CD4-positive, alpha-beta T cell (primary cell): ENCODE measurements around the gene AKNA. TPM values are rescaled to one million over a fixed set of nuclear protein-coding genes. Genes with fewer than 3 reads are reported as not detected.

Experiments used
- ATAC-seq: fragments of 200-7000 bp; cut with Tn5 transposase; one replicate; pipeline ENCODE4 v1.10.0; 2022; ENCODE audit warnings: mild to moderate bottlenecking; ENCODE audit not compliant: poor library complexity
- CTCF ChIA-PET: fragments of 350-600 bp; sonication (Branson Sonifier 250); formaldehyde crosslinking; loops from one replicate; lab custom pipeline; 2021; ENCODE audit warnings: antibody characterized with exemption, inconsistent platforms; lab: Charles Lee
- POLR2A ChIA-PET: fragments of 350-600 bp; sonication (Branson Sonifier 250); formaldehyde crosslinking; loops from one replicate; lab custom pipeline; 2021; ENCODE audit warnings: antibody characterized with exemption, inconsistent platforms; lab: Charles Lee
- DNase-seq, 14 experiments: peaks; one replicate each; pipeline ENCODE4 v3.0.0-alpha.2; 2013 to 2020; ENCODE audit warnings: mixed read lengths in 2 of 14
- H3K27ac ChIP-seq, 2 donors: one replicate each; pipeline versions ENCODE4 v1.5.1 to v1.7.0; 2013; ENCODE audit warnings: low read length in 2 of 2, low read depth in 1 of 2, mild to moderate bottlenecking in 1 of 2
- H3K27me3 ChIP-seq, 2 experiments: 1 replicate in 1 of 2; 2 replicates in 1 of 2; pipeline versions ENCODE4 v1.6.1 to v1.7.0; 2013; ENCODE audit warnings: low read length in 2 of 2, control low read depth in 1 of 2, mild to moderate bottlenecking in 1 of 2, moderate library complexity in 1 of 2; ENCODE audit not compliant: insufficient read depth in 2 of 2, control insufficient read depth in 1 of 2
- H3K36me3 ChIP-seq: one replicate; pipeline ENCODE4 v1.6.1; 2013; ENCODE audit warnings: low read length, control low read depth; ENCODE audit not compliant: insufficient read depth
- H3K4me1 ChIP-seq: one replicate; pipeline ENCODE4 v1.6.1; 2013; ENCODE audit warnings: low read length, control low read depth; ENCODE audit not compliant: insufficient read depth
- H3K4me3 ChIP-seq: one replicate; pipeline ENCODE4 v1.5.1; 2013; ENCODE audit warnings: mild to moderate bottlenecking, low read length, moderate library complexity
- H3K9me3 ChIP-seq, 2 experiments: 1 replicate in 1 of 2; 2 replicates in 1 of 2; pipeline versions ENCODE4 v1.6.1 to v1.7.0; 2013; ENCODE audit warnings: low read length in 2 of 2, mild to moderate bottlenecking in 2 of 2, control low read depth in 1 of 2, moderate library complexity in 1 of 2; ENCODE audit not compliant: control insufficient read depth in 1 of 2, insufficient read depth in 1 of 2
- H3K27ac Mint-ChIP-seq: one replicate; pipeline ENCODE4 v1.8.0; 2020; ENCODE audit warnings: mixed read lengths
- H3K27me3 Mint-ChIP-seq: one replicate; pipeline ENCODE4 v1.8.0; 2021; ENCODE audit warnings: mixed read lengths
- H3K36me3 Mint-ChIP-seq: one replicate; pipeline ENCODE4 v1.8.0; 2021; ENCODE audit warnings: low read depth, mixed read lengths
- H3K4me1 Mint-ChIP-seq: one replicate; pipeline ENCODE4 v1.8.0; 2021; ENCODE audit warnings: low read depth, mixed read lengths
- H3K4me3 Mint-ChIP-seq: one replicate; pipeline ENCODE4 v1.8.0; 2020; ENCODE audit warnings: mild to moderate bottlenecking, mixed read lengths
- H3K9me3 Mint-ChIP-seq: one replicate; pipeline ENCODE4 v1.8.0; 2020; ENCODE audit warnings: mixed read lengths
- intact Hi-C, 2 experiments: fragments of 100-400 bp; cut with DNase I in 1 of 2; cut with micrococcal nuclease in 1 of 2; formaldehyde crosslinking; loops; one replicate each; pipeline versions ENCODE4 v1.15.1 to v1.9.0; 2023 to 2025; cut with DNase I, micrococcal nuclease
- total RNA-seq, 174 experiments: library from RNA in 2 of 174; stranded (reverse) in 2 of 174; gene quantifications; one replicate each; pipeline ENCODE4 v1.2.3 and lab custom pipeline; 2021 to 2026
- TF ChIP-seq, protein P1 (sequence below): fragments of 200-600 bp; IDR thresholded peaks from one replicate; pipeline ENCODE4 v1.8.0; 2022; ENCODE audit warnings: antibody characterized with exemption, mild to moderate bottlenecking

The AKNA gene
- total RNA-seq, 2 experiments from 2014 or later, result 247 to 258 TPM

DNA sequence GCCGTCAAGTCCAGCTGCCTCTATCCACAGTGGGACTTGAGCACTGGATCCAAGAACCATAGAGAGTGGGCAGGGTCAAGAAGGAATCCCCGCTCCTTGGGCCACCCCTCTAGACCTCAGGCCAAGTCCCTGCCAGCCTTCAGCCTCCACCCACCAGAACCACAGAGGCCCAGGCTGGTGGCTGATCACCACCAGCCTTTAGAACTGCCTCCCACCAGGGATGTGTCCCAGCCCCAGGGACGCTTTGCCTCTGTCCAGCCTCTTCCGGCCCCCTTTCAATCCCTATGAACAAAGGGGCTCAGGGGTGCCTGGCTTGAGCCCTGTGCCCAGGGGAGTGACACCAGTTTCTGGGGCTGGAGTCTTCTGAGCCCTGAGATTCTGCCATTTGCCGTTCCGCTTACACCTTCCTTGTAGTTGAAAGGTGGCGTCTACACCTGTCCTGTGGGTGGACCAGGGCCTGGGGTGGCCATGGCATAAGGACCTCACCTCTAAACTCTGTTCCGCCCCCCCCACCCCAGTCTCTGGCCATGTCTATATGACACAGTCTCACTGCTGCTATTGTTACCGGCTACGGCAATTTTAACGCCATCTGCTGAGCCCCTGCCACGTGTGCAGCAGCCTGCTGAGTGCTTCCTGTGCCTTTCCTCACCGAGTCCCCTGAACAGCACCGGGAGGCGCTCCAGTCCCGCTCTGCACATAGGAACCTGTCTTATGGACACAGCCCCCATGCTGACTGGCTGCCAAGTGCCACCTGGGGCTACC is 100.6 kb downstream of the AKNA start:
- DNase-seq, result peak in 1 of 14 experiments; percentile 1
- CTCF ChIA-PET, result no interaction called here

DNA sequence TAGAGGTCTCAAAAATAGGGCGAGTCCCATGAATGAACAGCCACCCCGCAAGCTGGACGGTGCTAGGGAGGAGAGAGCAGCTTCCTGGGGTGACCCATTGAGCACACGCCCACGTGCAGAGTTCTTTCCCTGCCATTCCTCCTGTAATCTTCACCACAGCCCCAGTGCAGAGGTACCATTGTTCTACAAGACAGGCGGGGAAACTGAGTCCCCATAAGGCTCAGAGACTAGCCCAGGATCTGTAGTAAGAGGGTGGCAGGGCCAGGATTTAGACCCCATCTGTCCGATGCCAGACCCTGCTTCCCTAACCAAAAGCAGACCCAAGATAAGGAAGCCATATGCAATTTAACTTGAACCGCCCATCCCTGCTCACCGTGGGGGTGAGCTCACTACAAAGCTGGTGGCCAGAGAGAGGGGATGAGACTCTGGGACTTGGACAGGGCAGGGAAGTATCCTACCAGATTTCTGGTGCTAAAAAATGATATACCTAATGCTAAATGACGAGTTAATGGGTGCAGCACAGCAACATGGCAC is 101.6 kb downstream of the AKNA start:
- intact Hi-C loops, result no loop called here
- H3K36me3 Mint-ChIP-seq, result no peaks in the 10 kb centered on the region
- no peak for ATAC-seq
- Histone ChIP-seq H3K27ac (no peak overlapping the region), H3K4me1 (peaks cover 2% of the 10 kb centered on the region), H3K9me3 (no peaks in the 10 kb centered on the region), H3K4me3 (no peak overlapping the region), H3K27me3 (no peaks in the 10 kb centered on the region), H3K36me3 (no peaks in the 10 kb centered on the region)
- TF ChIP-seq, protein P1, sequence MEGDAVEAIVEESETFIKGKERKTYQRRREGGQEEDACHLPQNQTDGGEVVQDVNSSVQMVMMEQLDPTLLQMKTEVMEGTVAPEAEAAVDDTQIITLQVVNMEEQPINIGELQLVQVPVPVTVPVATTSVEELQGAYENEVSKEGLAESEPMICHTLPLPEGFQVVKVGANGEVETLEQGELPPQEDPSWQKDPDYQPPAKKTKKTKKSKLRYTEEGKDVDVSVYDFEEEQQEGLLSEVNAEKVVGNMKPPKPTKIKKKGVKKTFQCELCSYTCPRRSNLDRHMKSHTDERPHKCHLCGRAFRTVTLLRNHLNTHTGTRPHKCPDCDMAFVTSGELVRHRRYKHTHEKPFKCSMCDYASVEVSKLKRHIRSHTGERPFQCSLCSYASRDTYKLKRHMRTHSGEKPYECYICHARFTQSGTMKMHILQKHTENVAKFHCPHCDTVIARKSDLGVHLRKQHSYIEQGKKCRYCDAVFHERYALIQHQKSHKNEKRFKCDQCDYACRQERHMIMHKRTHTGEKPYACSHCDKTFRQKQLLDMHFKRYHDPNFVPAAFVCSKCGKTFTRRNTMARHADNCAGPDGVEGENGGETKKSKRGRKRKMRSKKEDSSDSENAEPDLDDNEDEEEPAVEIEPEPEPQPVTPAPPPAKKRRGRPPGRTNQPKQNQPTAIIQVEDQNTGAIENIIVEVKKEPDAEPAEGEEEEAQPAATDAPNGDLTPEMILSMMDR, result no peak
- peak in 1 of 14 experiments; percentile 1 for DNase-seq
- ChIA-PET CTCF (no interaction called here), POLR2A (no interaction called here)
- no peaks in the 10 kb centered on the region for H3K4me1 Mint-ChIP-seq
- no peaks in the 10 kb centered on the region for H3K9me3 Mint-ChIP-seq
- no peak overlapping the region for H3K27ac Mint-ChIP-seq
- peaks cover 6% of the 10 kb centered on the region for H3K27me3 Mint-ChIP-seq
- no peak overlapping the region for H3K4me3 Mint-ChIP-seq

More for the DNA sequence above, 100.6 kb downstream of the AKNA start:
- H3K4me1 Mint-ChIP-seq, result no peaks in the 10 kb centered on the region
- Histone ChIP-seq H3K9me3 (no peaks in the 10 kb centered on the region), H3K4me1 (peaks cover 3% of the 10 kb centered on the region), H3K4me3 (no peak overlapping the region), H3K36me3 (no peaks in the 10 kb centered on the region), H3K27ac (no peak overlapping the region), H3K27me3 (no peaks in the 10 kb centered on the region)
- TF ChIP-seq, protein P1, result no peak
- ATAC-seq, result no peak
- no peaks in the 10 kb centered on the region for H3K36me3 Mint-ChIP-seq
- no peak overlapping the region for H3K4me3 Mint-ChIP-seq
- POLR2A ChIA-PET, result no interaction called here
- H3K9me3 Mint-ChIP-seq, result no peaks in the 10 kb centered on the region
- H3K27ac Mint-ChIP-seq, result no peak overlapping the region
- intact Hi-C loops, result no loop called here
- peaks cover 6% of the 10 kb centered on the region for H3K27me3 Mint-ChIP-seq

DNA sequence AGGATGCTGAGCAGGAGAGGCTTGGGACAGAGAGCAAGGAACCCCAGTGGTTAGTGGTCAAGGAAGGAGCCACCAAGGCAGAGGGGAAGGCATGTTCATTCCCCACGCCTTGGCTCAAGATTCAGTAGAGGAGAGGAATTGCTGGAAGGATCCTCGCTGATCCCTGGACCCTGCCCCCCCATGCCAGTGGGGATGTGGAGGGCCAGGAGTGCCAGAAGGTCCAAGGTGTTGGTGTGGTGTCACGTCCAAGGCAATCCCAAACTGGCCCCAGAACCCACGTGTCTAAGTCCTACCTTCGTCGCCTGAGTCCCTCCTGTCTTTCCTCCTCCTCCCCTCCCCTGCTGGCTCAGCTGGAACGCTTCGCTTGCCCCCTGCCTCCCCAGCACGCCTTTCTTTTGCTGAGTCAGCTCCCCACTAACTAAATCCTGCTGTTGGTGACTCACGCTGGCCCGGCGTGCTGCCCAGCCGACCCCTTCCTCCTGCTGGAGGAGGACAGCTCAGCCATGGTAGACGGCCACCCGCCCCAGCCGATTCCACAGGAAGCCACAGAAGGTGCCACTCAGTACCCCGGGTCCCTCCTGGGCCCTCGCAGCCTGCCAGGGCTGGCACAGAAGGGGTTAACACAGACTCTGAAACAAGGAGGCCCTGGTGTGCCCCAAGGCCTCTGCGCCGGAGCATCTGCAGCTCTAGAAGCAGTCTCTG is 102.5 kb downstream of the AKNA start:
- DNase-seq (peak in 1 of 14 experiments; percentile 9), ATAC-seq (no peak)
- intact Hi-C loops, result no loop called here
- Histone ChIP-seq H3K9me3 (no peaks in the 10 kb centered on the region), H3K4me3 (no peak overlapping the region), H3K27ac (no peak overlapping the region), H3K27me3 (no peaks in the 10 kb centered on the region), H3K4me1 (no peaks in the 10 kb centered on the region), H3K36me3 (no peaks in the 10 kb centered on the region)
- Mint-ChIP-seq H3K4me3 (no peak overlapping the region), H3K4me1 (no peaks in the 10 kb centered on the region), H3K36me3 (no peaks in the 10 kb centered on the region), H3K27ac (no peak overlapping the region), H3K9me3 (no peaks in the 10 kb centered on the region), H3K27me3 (no peaks in the 10 kb centered on the region)
- TF ChIP-seq, protein P1, result no peak
- ChIA-PET POLR2A (no interaction called here), CTCF (no interaction called here)
